Body of pancreas (tissue), 4 donors: ENCODE results near the gene DNAJB14.

Source experiments
- POLR2A ChIP-seq, 3 donors: fragments of 450-650 bp; IDR thresholded peaks; one replicate each; pipeline ENCODE4 v1.6.1; 2016; ENCODE audit warnings: antibody characterized with exemption in 3 of 3, mild to moderate bottlenecking in 2 of 3
- TF ChIP-seq, protein P1 (sequence below), 7 experiments: fragments of 450-650 bp in 4 of 7; fragments of 200-600 bp in 3 of 7; sonication (generic) in 3 of 7; IDR thresholded peaks; one replicate each; pipeline ENCODE4 v1.5.1; 2016 to 2019; ENCODE audit warnings: antibody characterized with exemption in 7 of 7

DNA sequence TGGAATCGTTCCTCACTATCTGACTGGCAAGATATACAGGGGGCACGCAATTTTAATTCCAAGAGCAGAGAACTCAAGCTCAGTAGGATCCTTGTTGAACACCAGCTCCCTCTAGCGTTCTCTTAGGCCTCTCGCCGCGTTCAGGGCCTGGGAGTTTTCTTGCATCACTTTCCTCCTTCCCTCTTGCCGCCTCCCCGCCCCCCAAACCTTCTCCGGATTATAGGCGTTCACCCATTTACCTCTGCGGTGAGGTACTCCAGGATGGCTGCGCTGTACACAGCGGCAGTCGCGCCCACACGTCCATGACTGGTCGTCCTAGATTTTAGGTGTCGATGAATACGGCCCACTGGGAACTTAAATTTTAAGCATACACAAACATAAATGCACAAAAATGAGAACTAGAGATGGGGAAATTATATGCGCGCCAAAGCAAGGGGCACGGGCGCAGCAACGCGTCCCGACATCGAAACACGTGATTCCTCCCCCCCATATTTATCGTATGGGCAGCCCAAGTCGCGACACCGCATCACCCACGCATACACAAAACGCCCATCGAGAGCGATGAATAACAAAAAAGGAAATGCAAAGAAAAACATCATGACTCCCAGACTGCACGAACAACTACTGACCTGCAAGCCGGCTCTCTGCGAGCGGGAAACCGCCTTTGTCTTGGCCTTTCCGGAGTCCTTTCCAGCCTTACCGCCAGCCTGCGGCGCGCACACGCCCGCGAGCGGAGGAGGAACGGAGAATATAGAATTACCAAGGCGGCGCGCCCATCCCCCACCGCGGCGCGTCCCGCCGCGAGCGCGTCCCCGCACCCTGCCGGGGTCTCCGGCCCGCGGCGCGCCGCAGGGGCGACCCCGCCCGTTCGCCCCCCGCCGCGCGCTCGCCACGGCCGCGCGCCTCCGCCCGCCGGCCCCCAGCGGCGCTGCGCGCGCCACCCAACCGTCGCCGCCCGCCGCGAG is 2.9 kb upstream of the DNAJB14 start:
- TF ChIP-seq, protein P1, sequence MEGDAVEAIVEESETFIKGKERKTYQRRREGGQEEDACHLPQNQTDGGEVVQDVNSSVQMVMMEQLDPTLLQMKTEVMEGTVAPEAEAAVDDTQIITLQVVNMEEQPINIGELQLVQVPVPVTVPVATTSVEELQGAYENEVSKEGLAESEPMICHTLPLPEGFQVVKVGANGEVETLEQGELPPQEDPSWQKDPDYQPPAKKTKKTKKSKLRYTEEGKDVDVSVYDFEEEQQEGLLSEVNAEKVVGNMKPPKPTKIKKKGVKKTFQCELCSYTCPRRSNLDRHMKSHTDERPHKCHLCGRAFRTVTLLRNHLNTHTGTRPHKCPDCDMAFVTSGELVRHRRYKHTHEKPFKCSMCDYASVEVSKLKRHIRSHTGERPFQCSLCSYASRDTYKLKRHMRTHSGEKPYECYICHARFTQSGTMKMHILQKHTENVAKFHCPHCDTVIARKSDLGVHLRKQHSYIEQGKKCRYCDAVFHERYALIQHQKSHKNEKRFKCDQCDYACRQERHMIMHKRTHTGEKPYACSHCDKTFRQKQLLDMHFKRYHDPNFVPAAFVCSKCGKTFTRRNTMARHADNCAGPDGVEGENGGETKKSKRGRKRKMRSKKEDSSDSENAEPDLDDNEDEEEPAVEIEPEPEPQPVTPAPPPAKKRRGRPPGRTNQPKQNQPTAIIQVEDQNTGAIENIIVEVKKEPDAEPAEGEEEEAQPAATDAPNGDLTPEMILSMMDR (IDR thresholded peaks at IDR 0.05): peak; percentile 79 to 96 (median 91)
- TF ChIP-seq POLR2A (IDR thresholded peaks at IDR 0.05): peak in 2 of 3 donors; percentile 52 to 59
